A673 (cell line): Measurements from ENCODE around the gene PRR20E.
"Not testable (repeated sequence)": the region's sequence is repeated elsewhere in the genome, so short reads cannot be mapped to it uniquely, and the experiment has no call there.

Experiments
- EZH2 ChIP-seq: fragments of 200-600 bp; sonication (generic); IDR thresholded peaks from 2 replicates; pipeline ENCODE4 v1.6.1; 2017; ENCODE audit warnings: borderline replicate concordance, low read depth, mild to moderate bottlenecking, mixed read lengths, antibody characterized with exemption, low read length; ENCODE audit not compliant: poor library complexity, severe bottlenecking
- TF ChIP-seq, protein P1 (sequence below): fragments of 300-800, 200-600 bp; sonication (generic); conservative IDR thresholded peaks from 2 replicates; pipeline ENCODE4 v1.5.1; 2017; ENCODE audit warnings: low read depth, mild to moderate bottlenecking, antibody characterized with exemption, low read length, moderate library complexity, mixed read lengths

DNA sequence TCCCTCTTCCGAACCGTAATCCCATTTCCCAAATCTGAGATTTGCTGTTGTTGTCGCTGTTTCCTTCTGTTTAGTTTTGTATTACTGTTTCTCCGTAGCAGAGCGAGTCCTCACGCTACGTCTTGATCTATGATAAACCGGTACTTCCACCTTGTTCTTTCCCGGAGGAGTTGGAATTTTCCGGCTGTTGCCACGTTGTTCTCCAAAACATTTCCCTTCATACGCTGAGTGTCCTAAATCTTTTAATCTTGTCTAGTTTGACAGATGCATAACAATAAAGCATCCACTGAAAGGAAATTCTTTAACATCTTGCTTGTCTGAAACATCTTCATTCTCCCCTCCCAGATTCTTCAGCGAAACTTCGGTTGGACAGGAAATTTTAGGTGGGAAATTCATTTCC lies 18.9 kb upstream of the PRR20E start:
- TF ChIP-seq, protein P1, sequence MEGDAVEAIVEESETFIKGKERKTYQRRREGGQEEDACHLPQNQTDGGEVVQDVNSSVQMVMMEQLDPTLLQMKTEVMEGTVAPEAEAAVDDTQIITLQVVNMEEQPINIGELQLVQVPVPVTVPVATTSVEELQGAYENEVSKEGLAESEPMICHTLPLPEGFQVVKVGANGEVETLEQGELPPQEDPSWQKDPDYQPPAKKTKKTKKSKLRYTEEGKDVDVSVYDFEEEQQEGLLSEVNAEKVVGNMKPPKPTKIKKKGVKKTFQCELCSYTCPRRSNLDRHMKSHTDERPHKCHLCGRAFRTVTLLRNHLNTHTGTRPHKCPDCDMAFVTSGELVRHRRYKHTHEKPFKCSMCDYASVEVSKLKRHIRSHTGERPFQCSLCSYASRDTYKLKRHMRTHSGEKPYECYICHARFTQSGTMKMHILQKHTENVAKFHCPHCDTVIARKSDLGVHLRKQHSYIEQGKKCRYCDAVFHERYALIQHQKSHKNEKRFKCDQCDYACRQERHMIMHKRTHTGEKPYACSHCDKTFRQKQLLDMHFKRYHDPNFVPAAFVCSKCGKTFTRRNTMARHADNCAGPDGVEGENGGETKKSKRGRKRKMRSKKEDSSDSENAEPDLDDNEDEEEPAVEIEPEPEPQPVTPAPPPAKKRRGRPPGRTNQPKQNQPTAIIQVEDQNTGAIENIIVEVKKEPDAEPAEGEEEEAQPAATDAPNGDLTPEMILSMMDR, result not testable (repeated sequence)
- TF ChIP-seq EZH2, result not testable (repeated sequence)
